Parathyroid adenoma (tissue), 2 donors: ENCODE results near the gene HOXA9.

Source experiments
- H2AFZ ChIP-seq: fragments of 300-600 bp; sonication (generic); one replicate; pipeline ENCODE4 v1.7.0; 2017; ENCODE audit warnings: antibody characterized with exemption, mild to moderate bottlenecking
- H3K27ac ChIP-seq: fragments of 300-600 bp; sonication (generic); one replicate; pipeline ENCODE4 v1.7.0; 2017
- H3K27me3 ChIP-seq: fragments of 300-600 bp; sonication (generic); one replicate; pipeline ENCODE4 v1.7.0; 2017; ENCODE audit warnings: low read length; ENCODE audit not compliant: control insufficient read depth, insufficient read depth
- H3K36me3 ChIP-seq: fragments of 300-600 bp; sonication (generic); one replicate; pipeline ENCODE4 v1.7.0; 2017; ENCODE audit warnings: low read length; ENCODE audit not compliant: control insufficient read depth, insufficient read depth
- H3K4me1 ChIP-seq: fragments of 300-600 bp; sonication (generic); one replicate; pipeline ENCODE4 v1.7.0; 2017; ENCODE audit warnings: control low read depth
- H3K4me2 ChIP-seq: fragments of 300-600 bp; sonication (generic); one replicate; pipeline ENCODE4 v1.7.0; 2017; ENCODE audit warnings: low read length
- H3K4me3 ChIP-seq: fragments of 300-600 bp; sonication (generic); one replicate; pipeline ENCODE4 v1.7.0; 2017; ENCODE audit warnings: low read depth, low read length
- H3K79me2 ChIP-seq: fragments of 300-600 bp; sonication (generic); one replicate; pipeline ENCODE4 v1.7.0; 2017; ENCODE audit warnings: control low read depth
- H3K9ac ChIP-seq: fragments of 300-600 bp; sonication (generic); one replicate; pipeline ENCODE4 v1.7.0; 2017; ENCODE audit warnings: mild to moderate bottlenecking
- H3K9me3 ChIP-seq: fragments of 300-600 bp; sonication (generic); one replicate; pipeline ENCODE4 v1.7.0; 2017; ENCODE audit warnings: low read length; ENCODE audit not compliant: control insufficient read depth
- CTCF ChIP-seq: fragments of 300-600 bp; sonication (generic); IDR thresholded peaks from one replicate; pipeline ENCODE4 v1.7.0; 2017; ENCODE audit warnings: antibody characterized with exemption, mild to moderate bottlenecking
- donor health status: primary hyperparathyroidism.

Gene HOXA9

GRCh38 chr7:27165089-27165995 is at the start of gene HOXA9:
HOXA9 (minus strand) TSS chr7:27165537; CDS start chr7:27165457, 80 bp downstream.
- Histone ChIP-seq H3K4me3 (no peak within 1 kb of the TSS), H3K4me1 (no peaks in the 10 kb centered on the region), H3K79me2 (no peaks in the 10 kb centered on the region), H3K4me2 (no peak within 1 kb of the TSS), H2AFZ (peak within 1 kb of the TSS; percentile 45), H3K27me3 (peaks cover 44% of the 10 kb centered on the region), H3K27ac (no peak within 1 kb of the TSS), H3K9ac (no peak within 1 kb of the TSS), H3K36me3 (no peaks in the 10 kb centered on the region), H3K9me3 (no peaks in the 10 kb centered on the region)
- TF ChIP-seq CTCF = no peak

- peaks cover 32% of the 10 kb centered on the region for H3K27me3 ChIP-seq
- H3K9ac ChIP-seq = no peak overlapping the region
- no peak overlapping the region for H2AFZ ChIP-seq
- TF ChIP-seq CTCF = no peak
- H3K36me3 ChIP-seq = no peaks in the 10 kb centered on the region
- H3K4me3 ChIP-seq = no peak overlapping the region
- H3K4me2 ChIP-seq = no peak overlapping the region
- no peaks in the 10 kb centered on the region for H3K9me3 ChIP-seq
- H3K4me1 ChIP-seq = no peaks in the 10 kb centered on the region
- H3K79me2 ChIP-seq = no peaks in the 10 kb centered on the region
- no peak overlapping the region for H3K27ac ChIP-seq
Observed at GRCh38 chr7:27214239-27214950, 49.1 kb upstream of the HOXA9 start.

- no peaks in the 10 kb centered on the region for H3K79me2 ChIP-seq
- no peaks in the 10 kb centered on the region for H3K36me3 ChIP-seq
- no peak overlapping the region for H3K4me2 ChIP-seq
- H3K27ac ChIP-seq = no peak overlapping the region
- no peak overlapping the region for H3K9ac ChIP-seq
- no peak for TF ChIP-seq CTCF
- peaks cover 32% of the 10 kb centered on the region for H3K27me3 ChIP-seq
- no peak overlapping the region for H3K4me3 ChIP-seq
- H3K9me3 ChIP-seq = no peaks in the 10 kb centered on the region
- H3K4me1 ChIP-seq = no peaks in the 10 kb centered on the region
- H2AFZ ChIP-seq = no peak overlapping the region
Observed at GRCh38 chr7:27213433-27214238, 48.3 kb upstream of the HOXA9 start.

- peaks cover 32% of the 10 kb centered on the region for H3K27me3 ChIP-seq
- no peak overlapping the region for H3K9ac ChIP-seq
- H3K4me1 ChIP-seq = no peaks in the 10 kb centered on the region
- no peaks in the 10 kb centered on the region for H3K36me3 ChIP-seq
- no peak for TF ChIP-seq CTCF
- H2AFZ ChIP-seq = peak overlapping the region; percentile 21
- no peak overlapping the region for H3K4me3 ChIP-seq
- no peak overlapping the region for H3K27ac ChIP-seq
- H3K4me2 ChIP-seq = no peak overlapping the region
- no peaks in the 10 kb centered on the region for H3K79me2 ChIP-seq
- H3K9me3 ChIP-seq = no peaks in the 10 kb centered on the region
Observed at GRCh38 chr7:27212497-27213432, 47.4 kb upstream of the HOXA9 start.
